Fibroblast of skin of left quadriceps (primary cell): ENCODE measurements around the gene ARFGEF2.
"Not testable (repeated sequence)": the region's sequence is repeated elsewhere in the genome, so short reads cannot be mapped to it uniquely, and the experiment has no call there.

ENCODE experiments used
- DNase-seq, 2 experiments: peaks; one replicate each; pipeline ENCODE4 v3.0.0-alpha.2; 2013; ENCODE audit warnings: low read depth in 2 of 2

ARFGEF2 gene

GRCh38 chr20:48995589-48995988, 74.1 kb downstream of the ARFGEF2 start:
- no peak for DNase-seq

- DNase-seq = no peak
These were observed 78.7 kb downstream of the ARFGEF2 start for GRCh38 chr20:48999890-49000870.

- no peak for DNase-seq
These were observed 80.2 kb downstream of the ARFGEF2 start for GRCh38 chr20:49001741-49002140.

GRCh38 chr20:49006446-49006980, 85.0 kb downstream of the ARFGEF2 start:
- DNase-seq = no peak

- no peak for DNase-seq
These were observed 88.6 kb downstream of the ARFGEF2 start for GRCh38 chr20:49009899-49010631.

GRCh38 chr20:49024220-49024619, 102.7 kb downstream of the ARFGEF2 start:
- no peak for DNase-seq

GRCh38 chr20:49028177-49028576, 106.7 kb downstream of the ARFGEF2 start:
- DNase-seq = not testable (repeated sequence)

GRCh38 chr20:49028684-49029083, 107.2 kb downstream of the ARFGEF2 start:
- DNase-seq = no peak

GRCh38 chr20:49029203-49029602, 107.7 kb downstream of the ARFGEF2 start:
- peak; percentile 13 to 20 for DNase-seq

GRCh38 chr20:49030954-49031619, 109.6 kb downstream of the ARFGEF2 start:
- no peak for DNase-seq

- DNase-seq = no peak
These were observed 110.9 kb downstream of the ARFGEF2 start for GRCh38 chr20:49032455-49032854.

- DNase-seq = no peak
These were observed 112.7 kb downstream of the ARFGEF2 start for GRCh38 chr20:49034070-49034732.

- no peak for DNase-seq
These were observed 116.5 kb downstream of the ARFGEF2 start for GRCh38 chr20:49037962-49038387.

- no peak for DNase-seq
These were observed 118.3 kb downstream of the ARFGEF2 start for GRCh38 chr20:49039854-49040253.

GRCh38 chr20:49043000-49043399, 121.5 kb downstream of the ARFGEF2 start:
- DNase-seq = no peak

- DNase-seq = no peak
These were observed 124.1 kb downstream of the ARFGEF2 start for GRCh38 chr20:49045440-49046086.

GRCh38 chr20:49046087-49046900, 124.8 kb downstream of the ARFGEF2 start, which contains the start of gene CSE1L:
Gene CSE1L, plus strand, starts transcription at chr20:49046312. Its CDS starts 12,152 bp downstream, at chr20:49058464.
- peak; percentile 86 for DNase-seq

- no peak for DNase-seq
These were observed 130.8 kb downstream of the ARFGEF2 start for GRCh38 chr20:49052334-49052733.

- no peak for DNase-seq
These were observed 132.6 kb downstream of the ARFGEF2 start for GRCh38 chr20:49054056-49054643.
